DOHH2 (cell line): ENCODE data around the gene CCDC182.

Experiments used
- H3F3A ChIP-seq: fragments of 200-600 bp; sonication (generic), shearing (Covaris generic); 2 replicates; pipeline ENCODE4 v1.6.0; 2016; ENCODE audit warnings: antibody characterized with exemption, mild to moderate bottlenecking; ENCODE audit not compliant: control insufficient read depth, insufficient read depth
- H3K27ac ChIP-seq: fragments of 200-600 bp; sonication (generic); 2 replicates; pipeline ENCODE4 v1.5.1; 2014; ENCODE audit warnings: low read depth, mild to moderate bottlenecking, low read length, moderate library complexity
- H3K27me3 ChIP-seq: fragments of 200-600 bp; sonication (generic); 2 replicates; pipeline ENCODE4 v1.6.1; 2014; ENCODE audit warnings: mild to moderate bottlenecking, low read length, mixed read lengths; ENCODE audit not compliant: control insufficient read depth
- H3K36me3 ChIP-seq: fragments of 200-600 bp; sonication (generic); 2 replicates; pipeline ENCODE4 v1.6.1; 2014; ENCODE audit warnings: mild to moderate bottlenecking, low read length, moderate library complexity, mixed read lengths; ENCODE audit not compliant: control insufficient read depth
- H3K4me1 ChIP-seq: fragments of 200-600 bp; sonication (generic); 2 replicates; pipeline ENCODE4 v1.6.1; 2014; ENCODE audit warnings: mild to moderate bottlenecking, low read length, mixed read lengths; ENCODE audit not compliant: control insufficient read depth
- H3K4me2 ChIP-seq: fragments of 200-600 bp; sonication (generic); 2 replicates; pipeline ENCODE4 v1.6.0; 2014; ENCODE audit warnings: mild to moderate bottlenecking, low read length, moderate library complexity
- H3K4me3 ChIP-seq: fragments of 200-600 bp; sonication (generic); 2 replicates; pipeline ENCODE4 v1.5.1; 2014; ENCODE audit warnings: mild to moderate bottlenecking, low read length, mixed read lengths
- H3K79me2 ChIP-seq: fragments of 200-600 bp; sonication (generic); 2 replicates; pipeline ENCODE4 v1.6.1; 2014; ENCODE audit warnings: mild to moderate bottlenecking, low read length, mixed read lengths; ENCODE audit not compliant: control insufficient read depth
- H3K9me2 ChIP-seq: fragments of 200-600 bp; sonication (generic); replicated peaks from 2 replicates; pipeline ENCODE4 v1.6.1; 2014; ENCODE audit warnings: mild to moderate bottlenecking, low read length, mixed read lengths; ENCODE audit not compliant: control insufficient read depth
- H3K9me3 ChIP-seq: fragments of 200-600 bp; sonication (generic); 2 replicates; pipeline ENCODE4 v1.6.1; 2014; ENCODE audit warnings: antibody characterized with exemption, low read length, mixed read lengths; ENCODE audit not compliant: control insufficient read depth, insufficient read depth
- H4K20me1 ChIP-seq: fragments of 200-600 bp; sonication (generic); 2 replicates; pipeline ENCODE4 v1.6.0; 2014; ENCODE audit warnings: low read depth, mild to moderate bottlenecking, antibody characterized with exemption, low read length, moderate library complexity; ENCODE audit not compliant: control insufficient read depth, insufficient read depth
- CTCF ChIP-seq: fragments of 200-600 bp; sonication (generic); IDR thresholded peaks from one replicate; pipeline ENCODE4 v1.5.1; 2014; ENCODE audit warnings: antibody characterized with exemption, mild to moderate bottlenecking, low read depth, low read length; ENCODE audit not compliant: poor library complexity, severe bottlenecking
- EZH2phosphoT487 ChIP-seq: fragments of 200-600 bp; sonication (generic); IDR thresholded peaks from 2 replicates; pipeline ENCODE4 v1.6.1; 2017; ENCODE audit warnings: borderline replicate concordance, mild to moderate bottlenecking, antibody characterized with exemption, low read length, moderate library complexity, mixed read lengths

Gene CCDC182

GRCh38 chr17:57701124-57701523 lies 44.0 kb downstream of the CCDC182 start:
- Histone ChIP-seq H3K4me2 (no peak overlapping the region), H3K4me1 (peaks cover 19% of the 10 kb centered on the region), H3K9me3 (no peaks in the 10 kb centered on the region), H3K36me3 (no peaks in the 10 kb centered on the region), H3K27me3 (no peaks in the 10 kb centered on the region; the same call in 1 of the 2 replicates), H4K20me1 (no peaks in the 10 kb centered on the region), H3K9me2 (no peaks in the 10 kb centered on the region), H3K4me3 (no peak overlapping the region), H3K27ac (no peak overlapping the region), H3K79me2 (no peaks in the 10 kb centered on the region), H3F3A (no peaks in the 10 kb centered on the region)
- no peak for TF ChIP-seq EZH2phosphoT487

DNA sequence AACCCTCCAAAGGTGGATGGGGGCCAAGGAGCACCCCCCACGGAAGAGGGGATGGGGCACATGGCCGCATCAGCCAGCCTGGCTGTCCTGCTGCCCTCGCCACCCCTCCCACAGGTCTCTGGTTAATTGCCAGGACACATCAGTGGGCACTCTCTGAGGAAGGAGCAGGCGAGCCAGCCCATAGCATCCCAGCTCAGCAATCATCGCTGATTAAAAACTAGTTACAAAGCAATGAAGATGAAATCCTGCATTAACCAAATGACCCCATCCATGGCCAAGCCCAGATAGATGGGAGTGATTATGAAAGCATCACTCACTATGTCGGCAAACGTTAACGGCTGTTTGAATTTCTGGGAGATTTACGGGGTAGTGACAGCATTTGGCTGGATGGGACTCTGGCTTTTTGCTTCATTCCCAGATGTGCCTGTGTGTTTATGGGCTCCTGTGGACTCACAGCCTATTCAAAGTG lies 45.3 kb downstream of the CCDC182 start:
- Histone ChIP-seq H3K9me3 (no peaks in the 10 kb centered on the region), H3K4me1 (peaks cover 19% of the 10 kb centered on the region), H3K27ac (no peak overlapping the region), H3K4me3 (no peak overlapping the region), H3F3A (no peaks in the 10 kb centered on the region), H3K27me3 (no peaks in the 10 kb centered on the region), H3K4me2 (no peak overlapping the region), H3K9me2 (no peaks in the 10 kb centered on the region), H3K36me3 (no peaks in the 10 kb centered on the region), H4K20me1 (no peaks in the 10 kb centered on the region), H3K79me2 (no peaks in the 10 kb centered on the region)
- TF ChIP-seq EZH2phosphoT487: no peak
- no peak for TF ChIP-seq CTCF

GRCh38 chr17:57697891-57698711 lies 47.0 kb downstream of the CCDC182 start:
- peak overlapping the region; percentile 57 for H3K4me2 ChIP-seq
- TF ChIP-seq EZH2phosphoT487 (no peak), CTCF (no peak)
- H3K4me1 ChIP-seq: peaks cover 19% of the 10 kb centered on the region
- peak overlapping the region; percentile 20 for H3K4me3 ChIP-seq
- no peaks in the 10 kb centered on the region for H4K20me1 ChIP-seq
- H3F3A ChIP-seq: no peaks in the 10 kb centered on the region
- H3K36me3 ChIP-seq: no peaks in the 10 kb centered on the region
- no peaks in the 10 kb centered on the region for H3K9me3 ChIP-seq
- H3K27ac ChIP-seq: peak overlapping the region; percentile 48
- no peaks in the 10 kb centered on the region for H3K9me2 ChIP-seq
- no peaks in the 10 kb centered on the region for H3K27me3 ChIP-seq
- no peaks in the 10 kb centered on the region for H3K79me2 ChIP-seq

DNA sequence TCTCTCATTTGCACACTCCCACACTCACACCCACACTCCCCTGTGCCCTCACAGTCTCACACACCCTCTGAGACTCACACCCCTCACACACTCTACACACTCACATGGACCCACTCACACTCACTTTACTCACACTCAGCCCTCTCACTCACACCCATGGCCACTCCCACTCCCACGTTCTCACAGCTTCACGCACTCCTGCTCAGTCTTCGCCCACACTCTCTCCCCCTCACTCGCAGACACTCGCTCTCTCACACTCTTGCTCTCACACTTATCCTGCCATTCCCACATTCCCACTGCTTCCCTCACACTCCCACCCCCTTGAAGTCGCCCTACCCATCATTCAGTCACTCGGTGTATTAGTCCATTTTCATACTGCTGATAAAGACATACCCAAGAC lies 47.9 kb downstream of the CCDC182 start:
- H3K4me2 ChIP-seq: no peak overlapping the region
- peaks cover 19% of the 10 kb centered on the region for H3K4me1 ChIP-seq
- H3K9me3 ChIP-seq: no peaks in the 10 kb centered on the region
- H4K20me1 ChIP-seq: no peaks in the 10 kb centered on the region
- no peak overlapping the region for H3K4me3 ChIP-seq
- no peaks in the 10 kb centered on the region for H3F3A ChIP-seq
- TF ChIP-seq EZH2phosphoT487 (no peak), CTCF (no peak)
- H3K27me3 ChIP-seq: no peaks in the 10 kb centered on the region
- H3K9me2 ChIP-seq: no peaks in the 10 kb centered on the region
- no peaks in the 10 kb centered on the region for H3K79me2 ChIP-seq
- H3K27ac ChIP-seq: no peak overlapping the region
- no peaks in the 10 kb centered on the region for H3K36me3 ChIP-seq
